T-helper 17 cell (primary cell): ENCODE results near the gene ITPRIPL2. TPM values are rescaled to one million over a fixed set of nuclear protein-coding genes. Genes with fewer than 3 reads are reported as not detected.

ENCODE experiments used
- ATAC-seq: fragments of 150-1000 bp; cut with Tn5 transposase; 2 replicates; pipeline ENCODE4 v1.10.0; 2021; ENCODE audit warnings: mild to moderate bottlenecking, moderate library complexity
- DNase-seq, 3 donors: peaks; one replicate each; pipeline versions ENCODE4 v3.0.0 to v3.0.0-alpha.2; 2020 to 2021
- H3K9me3 ChIP-seq: one replicate; pipeline ENCODE4 v1.7.0; 2013; ENCODE audit warnings: low read length, mild to moderate bottlenecking; ENCODE audit not compliant: control insufficient read depth, poor library complexity, severe bottlenecking
- H3K27ac Mint-ChIP-seq: one replicate; pipeline ENCODE4 v1.8.0; 2022; ENCODE audit warnings: mild to moderate bottlenecking, moderate library complexity, mixed read lengths
- H3K27me3 Mint-ChIP-seq: one replicate; pipeline ENCODE4 v1.8.0; 2022; ENCODE audit warnings: mixed read lengths
- H3K36me3 Mint-ChIP-seq: one replicate; pipeline ENCODE4 v1.8.0; 2022; ENCODE audit warnings: low read depth, mixed read lengths
- H3K4me1 Mint-ChIP-seq: one replicate; pipeline ENCODE4 v1.8.0; 2022; ENCODE audit warnings: mild to moderate bottlenecking, mixed read lengths
- H3K4me3 Mint-ChIP-seq: one replicate; pipeline ENCODE4 v1.8.0; 2022; ENCODE audit warnings: mild to moderate bottlenecking, moderate library complexity, mixed read lengths
- total RNA-seq, 4 donors: library from RNA in 2 of 4; stranded (reverse) in 2 of 4; gene quantifications; one replicate each; pipeline ENCODE4 v1.2.3 and lab custom pipeline; 2022 to 2026

ITPRIPL2 gene
- total RNA-seq, 2 donors from 2014 or later: 0.85 to 2.0 TPM

DNA sequence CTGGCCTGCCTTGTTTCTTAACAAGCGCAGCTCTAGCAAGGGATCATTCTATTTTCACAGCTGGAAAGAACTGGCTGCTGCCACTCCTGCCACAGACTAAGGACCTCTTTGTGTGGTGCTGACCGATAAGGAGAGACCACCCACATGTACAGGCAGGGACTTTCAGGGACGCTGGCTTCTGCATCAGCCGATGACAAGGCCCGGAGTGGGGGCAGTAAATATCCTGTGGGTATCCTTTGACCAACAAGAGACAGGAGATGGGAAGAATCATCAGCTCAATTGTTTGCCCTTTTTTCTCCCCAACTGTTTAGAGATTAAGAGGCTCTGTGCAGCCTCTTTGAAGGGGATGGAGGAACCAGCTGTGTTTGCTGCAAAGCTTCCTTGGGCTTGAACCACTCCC lies 9.2 kb upstream of the ITPRIPL2 start:
- Mint-ChIP-seq H3K27me3 (peaks cover 26% of the 10 kb centered on the region), H3K36me3 (no peaks in the 10 kb centered on the region), H3K4me1 (no peaks in the 10 kb centered on the region), H3K27ac (no peak overlapping the region), H3K4me3 (no peak overlapping the region)
- H3K9me3 ChIP-seq: no peaks in the 10 kb centered on the region
- DNase-seq: no peak
- no peak for ATAC-seq

GRCh38 chr16:19105131-19105530 lies 8.6 kb upstream of the ITPRIPL2 start:
- ATAC-seq (no peak), DNase-seq (no peak)
- peaks cover 31% of the 10 kb centered on the region for H3K27me3 Mint-ChIP-seq
- no peak overlapping the region for H3K27ac Mint-ChIP-seq
- H3K4me1 Mint-ChIP-seq: no peaks in the 10 kb centered on the region
- no peak overlapping the region for H3K4me3 Mint-ChIP-seq
- no peaks in the 10 kb centered on the region for H3K9me3 ChIP-seq
- no peaks in the 10 kb centered on the region for H3K36me3 Mint-ChIP-seq

DNA sequence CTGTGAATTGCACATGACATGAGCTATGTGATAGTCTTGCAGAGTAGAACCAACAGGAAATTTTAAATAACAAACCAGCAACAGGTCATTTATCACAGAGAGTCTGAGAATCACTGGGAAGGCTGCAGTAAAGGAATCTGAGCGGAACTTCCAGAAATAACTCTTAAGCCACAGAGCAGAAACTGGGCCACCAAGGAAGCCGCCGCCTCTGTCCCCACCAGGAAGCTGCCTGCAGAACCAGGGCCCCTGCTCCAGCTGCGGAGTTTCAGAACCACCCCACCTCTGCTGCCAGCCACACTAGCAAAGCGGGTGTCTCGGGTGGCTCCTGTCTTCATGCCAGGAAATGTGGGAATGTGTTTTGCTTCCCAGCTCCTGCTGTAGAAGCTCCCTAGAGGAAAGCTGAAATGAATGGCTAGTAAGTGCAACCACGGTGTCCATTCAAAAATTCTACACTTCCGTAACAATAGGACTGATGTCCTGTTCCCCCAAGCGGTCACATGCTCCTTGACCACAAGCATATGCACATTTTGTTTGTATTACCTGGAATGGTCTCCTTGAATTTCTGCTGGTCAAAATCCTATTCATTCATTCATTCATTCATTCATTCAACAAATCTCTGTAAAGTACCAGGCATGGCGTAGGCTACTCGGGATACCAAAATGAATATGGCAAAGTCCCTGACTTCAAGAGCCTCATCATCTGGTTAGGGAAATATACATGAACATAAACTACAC lies 7.7 kb upstream of the ITPRIPL2 start:
- ATAC-seq (no peak), DNase-seq (no peak)
- H3K9me3 ChIP-seq: no peaks in the 10 kb centered on the region
- Mint-ChIP-seq H3K4me1 (no peaks in the 10 kb centered on the region), H3K27ac (no peak overlapping the region), H3K4me3 (no peak overlapping the region), H3K27me3 (peaks cover 31% of the 10 kb centered on the region), H3K36me3 (no peaks in the 10 kb centered on the region)

DNA sequence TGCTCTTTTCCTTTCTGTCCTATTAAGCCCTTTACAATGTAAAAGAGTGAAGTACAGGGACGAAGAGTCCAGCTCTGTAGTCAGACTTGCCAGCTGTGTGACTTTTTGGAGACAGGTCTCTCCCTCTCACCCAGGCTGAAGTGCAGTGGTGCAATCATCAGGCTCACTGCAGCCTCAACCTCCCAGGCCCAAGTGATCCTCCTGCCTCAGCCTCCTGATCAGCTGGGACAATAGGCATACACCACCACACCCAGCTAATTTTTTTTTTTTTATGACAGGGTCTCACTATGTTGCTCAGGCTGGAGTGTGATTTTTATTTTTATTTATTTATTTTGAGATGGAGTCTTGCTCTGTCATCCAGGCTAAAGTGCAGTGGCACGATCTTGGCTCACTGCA lies 7.1 kb upstream of the ITPRIPL2 start:
- H3K4me1 Mint-ChIP-seq: no peaks in the 10 kb centered on the region
- H3K27me3 Mint-ChIP-seq: peaks cover 33% of the 10 kb centered on the region
- no peaks in the 10 kb centered on the region for H3K9me3 ChIP-seq
- H3K36me3 Mint-ChIP-seq: no peaks in the 10 kb centered on the region
- ATAC-seq: no peak
- no peak overlapping the region for H3K27ac Mint-ChIP-seq
- H3K4me3 Mint-ChIP-seq: no peak overlapping the region
- DNase-seq: no peak

- Mint-ChIP-seq H3K27ac (no peak overlapping the region), H3K36me3 (no peaks in the 10 kb centered on the region), H3K4me3 (no peak overlapping the region), H3K27me3 (peaks cover 45% of the 10 kb centered on the region), H3K4me1 (peaks cover 3% of the 10 kb centered on the region)
- no peaks in the 10 kb centered on the region for H3K9me3 ChIP-seq
- no peak for ATAC-seq
- no peak for DNase-seq
These were observed 5.1 kb upstream of the ITPRIPL2 start for GRCh38 chr16:19108409-19109287.

GRCh38 chr16:19109288-19109664 lies 4.5 kb upstream of the ITPRIPL2 start:
- Mint-ChIP-seq H3K4me3 (no peak overlapping the region), H3K27ac (no peak overlapping the region), H3K27me3 (peaks cover 46% of the 10 kb centered on the region), H3K4me1 (peaks cover 3% of the 10 kb centered on the region), H3K36me3 (no peaks in the 10 kb centered on the region)
- no peaks in the 10 kb centered on the region for H3K9me3 ChIP-seq
- ATAC-seq: no peak
- no peak for DNase-seq

DNA sequence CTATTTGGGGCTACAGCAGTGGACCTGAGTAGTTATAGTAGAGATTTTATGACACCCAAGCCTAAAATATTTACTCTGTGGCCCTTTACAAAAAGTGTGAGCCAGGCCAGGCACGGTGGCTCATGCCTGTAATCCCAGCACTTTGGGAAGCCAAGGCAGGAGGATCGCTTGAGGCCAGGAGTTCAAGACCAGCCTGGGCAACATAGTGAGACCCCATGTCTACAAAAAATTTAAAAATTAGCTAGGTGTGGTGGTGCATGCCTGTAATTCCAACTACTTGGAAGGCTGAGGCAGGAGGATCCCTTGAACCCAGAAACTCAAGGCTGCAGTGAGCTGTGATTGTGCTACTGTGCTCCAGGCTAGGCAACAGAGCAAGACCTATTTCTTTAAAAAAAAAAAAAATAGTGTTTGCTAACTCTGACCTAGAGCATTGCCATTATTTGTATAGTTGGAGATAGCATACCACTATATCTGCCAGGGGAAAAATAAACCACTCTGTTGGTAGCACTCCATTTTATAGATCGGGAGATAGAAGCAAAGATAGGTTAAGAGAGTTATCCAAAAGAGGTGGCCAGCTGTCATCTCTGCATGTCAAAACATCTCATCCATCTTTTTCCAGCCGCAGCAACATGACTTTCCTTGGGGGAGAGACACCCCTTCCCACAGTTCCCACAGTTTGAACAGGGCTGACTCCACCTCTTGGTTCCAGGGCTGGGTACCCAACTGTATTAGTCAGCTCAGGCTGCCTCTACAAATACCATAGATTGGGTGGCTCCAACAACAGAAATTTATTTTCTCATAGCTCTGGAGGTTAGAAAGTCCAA lies 3.0 kb upstream of the ITPRIPL2 start:
- peaks cover 3% of the 10 kb centered on the region for H3K4me1 Mint-ChIP-seq
- H3K36me3 Mint-ChIP-seq: no peaks in the 10 kb centered on the region
- no peak overlapping the region for H3K27ac Mint-ChIP-seq
- no peak for ATAC-seq
- no peak overlapping the region for H3K4me3 Mint-ChIP-seq
- peaks cover 47% of the 10 kb centered on the region for H3K27me3 Mint-ChIP-seq
- H3K9me3 ChIP-seq: no peaks in the 10 kb centered on the region
- DNase-seq: no peak

GRCh38 chr16:19112099-19112407 lies 1.7 kb upstream of the ITPRIPL2 start:
- peaks cover 3% of the 10 kb centered on the region for H3K4me1 Mint-ChIP-seq
- no peak overlapping the region for H3K4me3 Mint-ChIP-seq
- DNase-seq: no peak
- peaks cover 54% of the 10 kb centered on the region for H3K27me3 Mint-ChIP-seq
- H3K36me3 Mint-ChIP-seq: no peaks in the 10 kb centered on the region
- no peak for ATAC-seq
- no peak overlapping the region for H3K27ac Mint-ChIP-seq
- H3K9me3 ChIP-seq: no peaks in the 10 kb centered on the region

DNA sequence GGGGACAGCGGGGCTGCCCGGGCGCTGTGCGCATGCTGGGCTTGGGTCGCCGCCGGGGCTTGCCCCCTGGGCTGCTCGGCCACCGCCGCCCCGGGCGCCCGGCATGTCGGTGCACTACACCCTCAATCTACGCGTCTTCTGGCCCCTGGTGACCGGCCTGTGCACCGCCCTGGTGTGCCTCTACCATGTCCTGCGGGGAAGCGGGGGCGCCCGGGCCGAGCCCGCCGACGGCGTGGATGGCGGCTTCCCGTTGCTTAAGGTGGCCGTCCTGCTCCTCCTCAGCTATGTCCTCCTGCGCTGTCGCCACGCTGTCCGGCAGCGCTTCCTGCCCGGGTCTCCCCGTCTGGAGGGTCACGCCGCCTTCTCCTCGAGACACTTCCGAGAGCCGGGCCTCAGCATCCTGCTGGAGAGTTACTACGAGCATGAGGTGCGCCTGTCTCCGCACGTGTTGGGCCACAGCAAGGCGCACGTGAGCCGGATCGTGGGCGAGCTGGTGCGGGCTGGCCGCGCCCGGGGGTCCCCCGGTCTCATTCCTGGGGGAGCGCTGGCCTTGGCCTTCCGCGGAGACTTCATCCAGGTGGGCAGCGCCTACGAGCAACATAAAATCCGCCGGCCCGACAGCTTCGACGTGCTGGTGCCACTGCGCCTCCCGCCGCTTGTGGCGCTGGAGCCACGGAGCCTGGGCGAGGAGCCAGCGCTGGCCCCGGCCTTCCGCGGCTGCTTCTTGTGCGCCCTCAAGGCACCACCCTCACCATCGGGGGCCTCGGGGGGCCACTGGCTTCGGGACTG lies 789 bp downstream of the ITPRIPL2 start:
- DNase-seq (no peak), ATAC-seq (peak; percentile 18)
- peak overlapping the region; percentile 71 for H3K4me3 Mint-ChIP-seq
- peaks cover 3% of the 10 kb centered on the region for H3K36me3 Mint-ChIP-seq
- peaks cover 56% of the 10 kb centered on the region for H3K27me3 Mint-ChIP-seq
- no peaks in the 10 kb centered on the region for H3K9me3 ChIP-seq
- H3K27ac Mint-ChIP-seq: no peak overlapping the region
- H3K4me1 Mint-ChIP-seq: peaks cover 7% of the 10 kb centered on the region

DNA sequence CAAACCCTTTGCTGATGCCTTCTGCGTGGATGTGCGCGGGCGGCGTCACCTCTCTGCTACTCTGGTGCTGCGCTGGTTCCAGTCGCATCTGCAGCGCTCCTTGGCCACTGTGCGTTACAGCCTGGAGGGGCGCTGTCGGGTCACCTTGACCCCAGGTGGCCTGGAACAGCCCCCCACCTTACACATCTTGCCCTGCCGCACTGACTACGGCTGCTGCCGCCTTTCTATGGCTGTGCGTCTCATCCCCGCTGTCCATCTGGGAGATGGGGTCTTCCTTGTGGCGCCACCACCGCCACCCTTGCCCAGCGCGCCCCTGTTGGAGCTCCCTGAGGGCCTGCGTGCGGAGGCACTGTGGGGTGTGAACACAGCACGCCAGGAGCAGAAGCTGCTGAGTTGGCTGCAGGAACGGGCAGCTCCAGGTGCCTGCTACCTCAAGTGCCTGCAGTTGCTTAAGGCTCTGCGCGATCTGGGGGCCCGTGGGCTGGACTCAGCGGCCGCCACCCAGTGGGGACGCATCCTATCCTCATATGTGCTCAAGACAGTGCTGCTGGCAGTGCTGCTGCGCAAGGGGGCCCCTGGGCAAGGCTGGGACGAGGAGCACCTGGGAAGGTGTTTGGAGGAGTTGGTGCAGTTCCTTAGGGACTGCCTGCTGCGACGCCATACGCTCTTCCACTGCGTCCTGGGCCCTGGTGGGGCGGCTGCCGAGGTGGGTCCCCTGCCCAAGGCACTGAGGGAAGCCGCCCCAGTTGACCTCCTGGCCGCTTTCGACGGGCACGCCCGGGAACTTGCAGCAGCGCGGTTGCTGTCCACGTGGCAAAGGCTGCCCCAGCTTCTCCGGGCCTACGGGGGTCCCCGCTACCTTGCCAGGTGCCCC lies 1.6 kb downstream of the ITPRIPL2 start:
- ATAC-seq: no peak
- H3K27ac Mint-ChIP-seq: no peak overlapping the region

GRCh38 chr16:19116711-19117449 lies 3.1 kb downstream of the ITPRIPL2 start:
- peaks cover 7% of the 10 kb centered on the region for H3K4me1 Mint-ChIP-seq
- peak overlapping the region; percentile 49 for H3K4me3 Mint-ChIP-seq
- no peak for ATAC-seq
- no peak overlapping the region for H3K27ac Mint-ChIP-seq
- H3K36me3 Mint-ChIP-seq: peaks cover 3% of the 10 kb centered on the region
- peaks cover 52% of the 10 kb centered on the region for H3K27me3 Mint-ChIP-seq
- no peak for DNase-seq
- H3K9me3 ChIP-seq: no peaks in the 10 kb centered on the region

More for the DNA sequence above, 1.6 kb downstream of the ITPRIPL2 start:
- no peak for DNase-seq
- peak overlapping the region; percentile 15 for H3K4me3 Mint-ChIP-seq
- peaks cover 7% of the 10 kb centered on the region for H3K4me1 Mint-ChIP-seq
- H3K36me3 Mint-ChIP-seq: peaks cover 3% of the 10 kb centered on the region
- peaks cover 50% of the 10 kb centered on the region for H3K27me3 Mint-ChIP-seq
- H3K9me3 ChIP-seq: no peaks in the 10 kb centered on the region
